HG02678 (cell line): ENCODE results near the gene KBTBD7.

ENCODE experiments used
- ATAC-seq: cut with Tn5 transposase; IDR thresholded peaks from one replicate; pipeline ENCODE4 v1.9.1; 2021; ENCODE audit warnings: mild to moderate bottlenecking, moderate library complexity; ENCODE audit not compliant: unreplicated experiment

KBTBD7 gene

GRCh38 chr13:41193919-41194824 is at the start of gene KBTBD7:
Gene KBTBD7, minus strand, starts transcription at chr13:41194569. Its CDS starts 312 bp downstream, at chr13:41194257.
- peak; percentile 97 for ATAC-seq

- no peak for ATAC-seq
These were observed 47.3 kb upstream of the KBTBD7 start for GRCh38 chr13:41241626-41242025.

- no peak for ATAC-seq
These were observed 42.0 kb upstream of the KBTBD7 start for GRCh38 chr13:41236369-41236768.

- no peak for ATAC-seq
These were observed 38.5 kb upstream of the KBTBD7 start for GRCh38 chr13:41232578-41233480.

GRCh38 chr13:41231786-41232185 is 37.4 kb upstream of the KBTBD7 start:
- no peak for ATAC-seq

GRCh38 chr13:41231025-41231677 is 36.8 kb upstream of the KBTBD7 start:
- no peak for ATAC-seq

- no peak for ATAC-seq
These were observed 35.0 kb upstream of the KBTBD7 start for GRCh38 chr13:41229356-41229755.

GRCh38 chr13:41224113-41225110 is 30.0 kb upstream of the KBTBD7 start:
- no peak for ATAC-seq

GRCh38 chr13:41222259-41222852 is 28.0 kb upstream of the KBTBD7 start:
- peak; percentile 84 for ATAC-seq

- ATAC-seq = no peak
These were observed 26.0 kb upstream of the KBTBD7 start for GRCh38 chr13:41220401-41220800.

GRCh38 chr13:41216160-41216559 is 21.8 kb upstream of the KBTBD7 start:
- ATAC-seq = no peak

- ATAC-seq = no peak
These were observed 19.6 kb upstream of the KBTBD7 start for GRCh38 chr13:41213919-41214318.

GRCh38 chr13:41213316-41213715 is 18.9 kb upstream of the KBTBD7 start:
- ATAC-seq = no peak

GRCh38 chr13:41212881-41213280 is 18.5 kb upstream of the KBTBD7 start:
- no peak for ATAC-seq

GRCh38 chr13:41211062-41211461 is 16.7 kb upstream of the KBTBD7 start:
- no peak for ATAC-seq

GRCh38 chr13:41206467-41206866 is 12.1 kb upstream of the KBTBD7 start:
- no peak for ATAC-seq

GRCh38 chr13:41203810-41204209 is 9.4 kb upstream of the KBTBD7 start:
- ATAC-seq = no peak

- no peak for ATAC-seq
These were observed 5.8 kb upstream of the KBTBD7 start for GRCh38 chr13:41200126-41200525.

- ATAC-seq = peak; percentile 85
These were observed 5.2 kb upstream of the KBTBD7 start for GRCh38 chr13:41199526-41199925.
